Esophagus squamous epithelium (tissue), 4 donors: ENCODE measurements around the gene FNDC3B.

Experiments
- CTCF ChIP-seq, 6 experiments: fragments of 450-650 bp in 4 of 6; fragments of 200-600 bp in 2 of 6; sonication (generic) in 2 of 6; IDR thresholded peaks; one replicate each; pipeline ENCODE4 v1.5.1; 2016 to 2019; ENCODE audit warnings: antibody characterized with exemption in 6 of 6, mild to moderate bottlenecking in 4 of 6, moderate library complexity in 4 of 6
- POLR2A ChIP-seq, 4 donors: fragments of 450-650 bp; IDR thresholded peaks; one replicate each; pipeline ENCODE4 v1.6.1; 2017; ENCODE audit warnings: antibody characterized with exemption in 4 of 4, mild to moderate bottlenecking in 4 of 4, moderate library complexity in 3 of 4

DNA sequence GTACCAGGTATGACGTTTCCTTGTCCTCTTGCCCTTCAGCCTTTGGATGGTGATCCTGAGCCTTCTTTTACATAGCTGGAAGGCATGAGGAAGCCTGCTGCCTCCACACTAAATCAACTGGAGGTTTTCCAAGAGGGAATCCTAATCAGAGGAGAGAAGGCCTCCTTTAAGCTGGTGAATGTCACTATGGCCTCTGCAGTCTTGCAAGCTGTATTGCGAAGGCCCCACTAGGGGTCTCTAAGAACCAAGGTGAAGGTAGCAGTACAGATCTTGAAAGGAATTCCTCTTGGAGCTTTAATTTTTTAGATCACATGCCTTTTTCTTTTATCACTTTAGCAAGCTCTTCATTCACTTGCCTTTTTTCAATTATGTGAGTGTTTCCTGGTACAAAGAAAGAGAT is 289.7 kb downstream of the FNDC3B start:
- TF ChIP-seq POLR2A (IDR thresholded peaks at IDR 0.05) (no peak), CTCF (IDR thresholded peaks at IDR 0.05) (no peak)
